MM.1S (cell line): ENCODE data around the gene RASAL1.
"Not testable (repeated sequence)": the region's sequence is repeated elsewhere in the genome, so short reads cannot be mapped to it uniquely, and the experiment has no call there.

Experiments
- DNase-seq: peaks from one replicate; pipeline ENCODE4 v3.0.0-alpha.2; 2015
- H2AFZ ChIP-seq: fragments of 300-600 bp; sonication (generic); 2 replicates; pipeline ENCODE4 v1.6.0; 2016; ENCODE audit warnings: antibody characterized with exemption, low read length
- H3F3A ChIP-seq: fragments of 300-600 bp; sonication (generic); 2 replicates; pipeline ENCODE4 v1.6.1; 2016; ENCODE audit warnings: mild to moderate bottlenecking, antibody characterized with exemption, low read length, moderate library complexity, mixed read lengths; ENCODE audit not compliant: insufficient read depth
- H3K27ac ChIP-seq: fragments of 300-600 bp; sonication (generic); 2 replicates; pipeline ENCODE4 v1.5.1; 2016; ENCODE audit warnings: mild to moderate bottlenecking, low read length
- H3K27me3 ChIP-seq: fragments of 300-600 bp; sonication (generic); replicated peaks from 2 replicates; pipeline ENCODE4 v1.6.0; 2016; ENCODE audit warnings: low read length; ENCODE audit not compliant: insufficient read depth
- H3K36me3 ChIP-seq: fragments of 300-600 bp; sonication (generic); replicated peaks from 2 replicates; pipeline ENCODE4 v1.6.1; 2016; ENCODE audit warnings: mild to moderate bottlenecking, low read length, mixed read lengths; ENCODE audit not compliant: insufficient read depth
- H3K4me1 ChIP-seq: fragments of 300-600 bp; sonication (generic); 2 replicates; pipeline ENCODE4 v1.6.1; 2016; ENCODE audit warnings: low read length, mixed read lengths
- H3K4me2 ChIP-seq: fragments of 300-600 bp; sonication (generic); 2 replicates; pipeline ENCODE4 v1.6.0; 2016; ENCODE audit warnings: low read depth, low read length
- H3K4me3 ChIP-seq: fragments of 300-600 bp; sonication (generic); 2 replicates; pipeline ENCODE4 v1.5.1; 2016; ENCODE audit warnings: low read length, mixed read lengths
- H3K79me2 ChIP-seq: fragments of 300-600 bp; sonication (generic); 2 replicates; pipeline ENCODE4 v1.6.1; 2016; ENCODE audit warnings: mixed run types, low read length, mixed read lengths
- H3K9ac ChIP-seq: fragments of 300-600 bp; sonication (generic); 2 replicates; pipeline ENCODE4 v1.6.1; 2016; ENCODE audit warnings: low read length, mixed read lengths
- H3K9me2 ChIP-seq: fragments of 300-600 bp; sonication (generic); replicated peaks from 2 replicates; pipeline ENCODE4 v1.6.1; 2016; ENCODE audit warnings: mild to moderate bottlenecking, low read length, mixed read lengths; ENCODE audit not compliant: insufficient read depth
- H3K9me3 ChIP-seq: fragments of 300-600 bp; sonication (generic); replicated peaks from 2 replicates; pipeline ENCODE4 v1.6.1; 2016; ENCODE audit warnings: mild to moderate bottlenecking, low read length, mixed read lengths; ENCODE audit not compliant: insufficient read depth
- H4K20me1 ChIP-seq: fragments of 300-600 bp; sonication (generic); 2 replicates; pipeline ENCODE4 v1.6.1; 2016; ENCODE audit warnings: mild to moderate bottlenecking, low read length, moderate library complexity, mixed read lengths; ENCODE audit not compliant: insufficient read depth
- CTCF ChIP-seq: fragments of 300-600 bp; sonication (generic); IDR thresholded peaks from 2 replicates; pipeline ENCODE4 v1.5.1; 2016; ENCODE audit warnings: antibody characterized with exemption, low read length, mixed read lengths
- EZH2 ChIP-seq: fragments of 300-600 bp; sonication (generic); optimal IDR thresholded peaks from 2 replicates; pipeline ENCODE3; 2017; ENCODE audit warnings: low read depth, mild to moderate bottlenecking, antibody characterized with exemption, low read length, mixed read lengths
- EZH2phosphoT487 ChIP-seq: fragments of 300-600 bp; sonication (generic); IDR thresholded peaks from 2 replicates; pipeline ENCODE4 v1.6.1; 2018; ENCODE audit warnings: antibody characterized with exemption, low read length

The RASAL1 gene

GRCh38 chr12:113118142-113118541 is 17.4 kb downstream of the RASAL1 start:
- Histone ChIP-seq H3K9ac (no peak overlapping the region), H4K20me1 (no peaks in the 10 kb centered on the region), H3K27me3 (no peaks in the 10 kb centered on the region), H3K36me3 (no peaks in the 10 kb centered on the region), H3K79me2 (no peaks in the 10 kb centered on the region), H2AFZ (no peak overlapping the region), H3K27ac (no peak overlapping the region), H3K4me1 (no peaks in the 10 kb centered on the region), H3K4me3 (no peak overlapping the region), H3K4me2 (no peak overlapping the region), H3K9me3 (no peaks in the 10 kb centered on the region), H3F3A (no peaks in the 10 kb centered on the region), H3K9me2 (no peaks in the 10 kb centered on the region)
- no peak for DNase-seq
- TF ChIP-seq CTCF (no peak), EZH2 (no peak), EZH2phosphoT487 (no peak)

GRCh38 chr12:113117684-113118083 is 17.9 kb downstream of the RASAL1 start:
- H3K27ac ChIP-seq, H3F3A ChIP-seq, H3K4me2 ChIP-seq, H3K4me1 ChIP-seq, DNase-seq, H4K20me1 ChIP-seq, H3K9ac ChIP-seq, H3K9me2 ChIP-seq, H3K4me3 ChIP-seq, H3K79me2 ChIP-seq, H3K36me3 ChIP-seq, H2AFZ ChIP-seq, H3K9me3 ChIP-seq, H3K27me3 ChIP-seq: not testable (repeated sequence)

DNA sequence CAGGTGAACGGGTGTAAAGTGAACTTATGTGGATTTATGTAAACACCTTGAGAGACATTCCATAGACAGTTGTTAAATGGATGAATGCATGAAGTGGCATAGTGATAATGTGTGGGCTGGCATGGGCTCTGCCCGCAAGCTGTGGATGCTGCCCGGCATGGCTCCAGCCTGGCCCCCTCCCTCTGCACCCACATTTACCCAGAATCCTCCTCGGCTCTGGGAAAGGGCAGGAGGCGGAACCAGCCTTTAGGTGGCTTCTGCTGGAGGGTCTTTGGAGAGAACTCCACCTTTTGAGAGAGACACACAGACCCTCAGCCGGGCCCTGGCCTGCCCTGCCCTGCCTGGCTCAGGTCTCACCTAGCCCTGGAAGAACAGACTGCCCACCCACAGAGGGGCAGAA is 18.7 kb downstream of the RASAL1 start:
- Histone ChIP-seq H4K20me1 (no peaks in the 10 kb centered on the region), H3K27me3 (no peaks in the 10 kb centered on the region), H3K27ac (no peak overlapping the region), H3K9ac (no peak overlapping the region), H3F3A (no peaks in the 10 kb centered on the region), H3K4me3 (no peak overlapping the region), H3K79me2 (no peaks in the 10 kb centered on the region), H3K9me2 (no peaks in the 10 kb centered on the region), H3K4me2 (no peak overlapping the region), H3K9me3 (no peaks in the 10 kb centered on the region), H3K36me3 (no peaks in the 10 kb centered on the region), H3K4me1 (no peaks in the 10 kb centered on the region), H2AFZ (no peak overlapping the region)
- no peak for DNase-seq
- no peak for TF ChIP-seq CTCF

GRCh38 chr12:113115455-113116126 is 20.0 kb downstream of the RASAL1 start:
- no peak for DNase-seq
- Histone ChIP-seq H3K4me3 (no peak overlapping the region), H3K9me2 (no peaks in the 10 kb centered on the region), H3K4me2 (no peak overlapping the region), H3K36me3 (no peaks in the 10 kb centered on the region), H3K9ac (no peak overlapping the region), H3K27ac (no peak overlapping the region), H3K9me3 (no peaks in the 10 kb centered on the region), H2AFZ (no peak overlapping the region), H3K4me1 (no peaks in the 10 kb centered on the region), H4K20me1 (no peaks in the 10 kb centered on the region), H3F3A (no peaks in the 10 kb centered on the region), H3K27me3 (no peaks in the 10 kb centered on the region), H3K79me2 (no peaks in the 10 kb centered on the region)
- TF ChIP-seq EZH2 (no peak), EZH2phosphoT487 (no peak), CTCF (no peak)
